Cardiac fibroblast (primary cell): Measurements from ENCODE around the gene CYP46A1.
A peak's percentile ranks its signal among the peaks of the same experiment; 100 is the strongest.

ENCODE experiments used
- DNase-seq, 2 donors: peaks; one replicate each; pipeline versions ENCODE4 v3.0.0 to v3.0.0-alpha.2; 2010; ENCODE audit warnings: low read depth in 2 of 2
- H3K4me3 ChIP-seq, 2 donors: replicated peaks in 1 of 2; 1 replicate in 1 of 2; 2 replicates in 1 of 2; pipeline ENCODE4 v1.5.1; 2011; ENCODE audit warnings: low read depth in 2 of 2, low read length in 2 of 2, mild to moderate bottlenecking in 2 of 2, moderate library complexity in 1 of 2
- TF ChIP-seq, protein P1 (sequence below): IDR thresholded peaks from one replicate; pipeline ENCODE4 v1.5.1; 2011; ENCODE audit warnings: low read depth, mild to moderate bottlenecking, low read length, inconsistent platforms

CYP46A1 gene

DNA sequence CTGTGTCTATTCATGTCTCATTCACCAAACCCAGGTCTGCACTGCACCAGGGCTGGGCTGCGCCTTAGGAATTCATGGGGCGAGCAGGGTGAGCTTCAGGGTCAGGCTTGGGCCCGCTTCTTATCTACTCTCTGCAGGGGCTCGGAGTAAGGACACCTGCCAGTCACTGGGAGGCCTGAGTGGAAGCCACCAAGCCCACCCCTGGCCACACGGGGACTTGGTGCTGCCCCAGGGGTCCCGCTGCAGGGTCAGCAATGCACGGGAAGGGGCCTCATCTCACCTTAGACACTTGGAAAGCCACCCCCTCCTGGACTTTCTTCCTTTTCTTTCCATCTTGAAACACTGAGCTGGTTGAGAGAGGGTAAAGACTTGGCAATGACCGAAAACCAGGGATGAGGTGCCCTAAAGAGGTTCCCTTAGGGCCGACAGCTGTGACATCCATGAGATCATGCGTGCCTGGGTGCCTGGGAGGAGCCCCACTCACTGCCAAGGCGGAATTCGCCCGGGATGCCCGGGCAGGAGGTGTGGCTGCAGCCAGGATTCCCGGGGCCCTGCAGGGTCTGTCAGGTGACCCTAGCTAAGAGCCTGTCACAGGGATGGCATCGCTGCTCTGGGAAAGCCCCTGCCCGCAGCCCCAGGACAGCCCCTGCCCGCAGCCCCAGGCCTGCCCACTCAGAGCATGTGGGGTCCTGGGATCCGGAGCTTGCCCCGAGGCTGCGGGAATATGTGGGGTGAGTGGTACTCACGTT is 63.7 kb downstream of the CYP46A1 start:
- TF ChIP-seq, protein P1, sequence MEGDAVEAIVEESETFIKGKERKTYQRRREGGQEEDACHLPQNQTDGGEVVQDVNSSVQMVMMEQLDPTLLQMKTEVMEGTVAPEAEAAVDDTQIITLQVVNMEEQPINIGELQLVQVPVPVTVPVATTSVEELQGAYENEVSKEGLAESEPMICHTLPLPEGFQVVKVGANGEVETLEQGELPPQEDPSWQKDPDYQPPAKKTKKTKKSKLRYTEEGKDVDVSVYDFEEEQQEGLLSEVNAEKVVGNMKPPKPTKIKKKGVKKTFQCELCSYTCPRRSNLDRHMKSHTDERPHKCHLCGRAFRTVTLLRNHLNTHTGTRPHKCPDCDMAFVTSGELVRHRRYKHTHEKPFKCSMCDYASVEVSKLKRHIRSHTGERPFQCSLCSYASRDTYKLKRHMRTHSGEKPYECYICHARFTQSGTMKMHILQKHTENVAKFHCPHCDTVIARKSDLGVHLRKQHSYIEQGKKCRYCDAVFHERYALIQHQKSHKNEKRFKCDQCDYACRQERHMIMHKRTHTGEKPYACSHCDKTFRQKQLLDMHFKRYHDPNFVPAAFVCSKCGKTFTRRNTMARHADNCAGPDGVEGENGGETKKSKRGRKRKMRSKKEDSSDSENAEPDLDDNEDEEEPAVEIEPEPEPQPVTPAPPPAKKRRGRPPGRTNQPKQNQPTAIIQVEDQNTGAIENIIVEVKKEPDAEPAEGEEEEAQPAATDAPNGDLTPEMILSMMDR: no peak
- no peak overlapping the region for H3K4me3 ChIP-seq
- no peak for DNase-seq

DNA sequence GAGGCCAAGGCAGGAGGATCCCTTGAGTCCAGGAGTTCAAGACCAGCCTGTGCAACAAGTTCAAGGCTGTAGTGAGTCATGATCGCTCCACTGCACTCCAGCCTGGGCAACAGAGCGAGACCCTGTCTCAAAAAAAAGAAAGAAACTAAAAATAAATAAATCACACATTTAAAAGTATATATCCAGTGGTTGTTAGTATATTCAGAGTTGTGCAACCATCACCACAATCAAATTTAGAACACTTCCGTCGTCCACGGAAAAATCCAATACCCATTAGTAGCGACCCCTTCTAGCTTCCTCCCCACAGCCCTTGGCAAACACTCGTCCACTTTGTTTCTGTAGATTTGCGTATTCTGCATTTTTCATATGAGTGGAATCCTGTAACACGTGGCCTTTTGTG is 64.4 kb downstream of the CYP46A1 start:
- H3K4me3 ChIP-seq: no peak overlapping the region
- TF ChIP-seq, protein P1: no peak
- no peak for DNase-seq

DNA sequence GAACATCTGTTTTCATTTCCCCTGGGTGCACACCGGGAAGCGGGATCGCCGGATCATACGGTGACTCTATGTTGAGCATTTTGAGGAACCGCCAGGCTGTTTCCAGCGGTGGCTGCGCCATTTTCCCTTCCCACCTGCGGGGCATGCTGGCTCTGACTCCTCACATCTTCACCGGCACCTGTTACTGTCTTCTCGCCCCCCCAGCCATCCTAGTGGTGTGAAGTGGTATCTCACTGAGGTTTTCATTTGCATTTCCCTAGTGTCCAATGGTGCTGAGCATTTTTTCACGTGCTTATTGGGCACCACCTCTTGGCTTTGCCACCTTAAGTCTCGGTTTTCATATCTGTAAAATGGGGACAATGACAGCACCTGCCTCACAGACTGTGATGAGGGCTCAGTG is 65.0 kb downstream of the CYP46A1 start:
- TF ChIP-seq, protein P1: peak; percentile 14
- DNase-seq: no peak
- no peak overlapping the region for H3K4me3 ChIP-seq

DNA sequence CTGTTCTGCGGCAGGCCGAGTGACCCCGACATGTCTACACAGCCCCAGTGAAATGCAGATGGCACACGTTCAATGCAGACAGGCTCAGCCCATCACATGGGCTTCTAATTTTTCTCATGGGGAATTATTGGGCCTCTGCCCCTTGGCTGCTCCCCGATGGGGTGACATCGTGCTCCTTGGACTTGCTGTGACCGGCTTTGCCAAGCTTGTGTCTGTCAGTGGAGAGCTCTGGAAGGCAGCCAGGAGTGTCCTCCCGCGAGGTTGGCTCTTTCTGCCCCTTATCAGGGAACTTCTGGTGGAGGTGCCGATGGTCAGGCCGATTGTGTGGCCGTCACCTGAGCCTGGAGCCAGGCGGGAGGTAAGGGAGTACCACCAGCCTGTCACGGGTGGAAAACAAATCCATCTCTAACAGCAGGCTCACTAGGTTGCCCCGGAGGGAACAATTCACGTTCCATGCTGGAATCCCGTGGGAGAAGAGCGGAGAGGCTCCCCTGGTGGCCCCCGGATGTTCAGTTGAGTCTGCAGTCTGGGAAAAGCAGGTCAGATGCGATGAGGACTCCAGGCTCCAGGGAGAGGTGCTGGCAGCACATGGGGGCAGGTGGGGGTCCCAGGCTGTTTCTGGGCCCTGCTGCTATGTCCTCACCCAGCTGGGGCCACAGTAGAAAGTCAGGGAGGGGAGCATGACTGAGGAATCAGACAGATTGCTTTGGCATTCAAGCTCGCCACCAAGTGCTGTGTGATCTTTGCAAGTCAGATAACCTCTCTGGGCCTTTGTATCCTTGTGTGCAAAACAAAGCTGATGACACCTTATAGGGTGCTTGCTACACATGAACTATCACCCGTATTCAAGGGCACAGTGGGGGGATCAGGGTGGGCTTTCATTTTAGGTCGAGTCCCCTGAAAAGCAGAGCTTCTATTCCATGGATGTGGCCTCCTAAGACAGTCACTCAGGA is 65.9 kb downstream of the CYP46A1 start:
- TF ChIP-seq, protein P1: no peak
- H3K4me3 ChIP-seq: no peak overlapping the region
- DNase-seq: no peak

DNA sequence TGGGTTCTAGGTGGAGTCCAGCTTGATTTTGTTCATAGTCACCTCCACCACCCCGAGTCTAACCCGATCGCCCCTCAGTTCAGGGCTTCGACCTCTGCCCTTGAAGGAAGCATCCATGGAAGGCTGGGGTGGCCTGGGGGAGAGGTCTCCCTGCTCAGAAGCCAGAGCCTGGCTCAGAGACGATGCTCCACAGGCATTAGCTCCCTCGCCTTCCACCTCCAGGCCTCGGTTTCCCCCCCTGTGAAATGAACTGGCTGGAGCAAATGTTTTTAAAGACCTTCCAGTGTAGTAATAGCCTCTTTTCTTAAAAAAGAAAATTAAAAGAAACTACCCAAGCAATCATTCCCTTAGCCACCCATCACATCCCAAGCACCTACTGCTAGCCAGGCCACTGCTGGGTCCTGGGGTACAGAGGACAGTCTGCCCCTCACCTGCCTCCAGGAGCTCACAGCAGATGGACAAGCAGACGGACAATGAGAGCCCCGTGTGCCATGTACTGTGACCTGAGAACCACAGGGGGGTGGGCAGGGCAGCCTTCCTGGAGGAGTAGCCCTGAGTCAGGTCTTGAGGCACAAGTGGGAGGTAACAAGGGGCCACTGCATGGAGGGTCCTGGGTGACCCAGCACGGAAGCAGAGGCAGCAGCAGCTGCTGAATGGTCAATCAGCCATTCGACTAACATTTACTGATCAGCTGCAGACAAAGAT is 66.8 kb downstream of the CYP46A1 start:
- no peak overlapping the region for H3K4me3 ChIP-seq
- TF ChIP-seq, protein P1: no peak
- no peak for DNase-seq
